Stimulated activated CD4-positive, alpha-beta T cell treated with anti-CD3 and anti-CD28 coated beads, Interleukin-1b, Interleukin-23, amount 100 ng/mL, for 4 hours (primary cell): ENCODE measurements around the gene RPRM.
"Not testable (repeated sequence)": the region's sequence is repeated elsewhere in the genome, so short reads cannot be mapped to it uniquely, and the experiment has no call there.

ENCODE experiments used
- DNase-seq, 2 donors: peaks; one replicate each; pipeline ENCODE4 v3.0.0-alpha.2; 2020; ENCODE audit warnings: low read depth in 2 of 2

RPRM gene

DNA sequence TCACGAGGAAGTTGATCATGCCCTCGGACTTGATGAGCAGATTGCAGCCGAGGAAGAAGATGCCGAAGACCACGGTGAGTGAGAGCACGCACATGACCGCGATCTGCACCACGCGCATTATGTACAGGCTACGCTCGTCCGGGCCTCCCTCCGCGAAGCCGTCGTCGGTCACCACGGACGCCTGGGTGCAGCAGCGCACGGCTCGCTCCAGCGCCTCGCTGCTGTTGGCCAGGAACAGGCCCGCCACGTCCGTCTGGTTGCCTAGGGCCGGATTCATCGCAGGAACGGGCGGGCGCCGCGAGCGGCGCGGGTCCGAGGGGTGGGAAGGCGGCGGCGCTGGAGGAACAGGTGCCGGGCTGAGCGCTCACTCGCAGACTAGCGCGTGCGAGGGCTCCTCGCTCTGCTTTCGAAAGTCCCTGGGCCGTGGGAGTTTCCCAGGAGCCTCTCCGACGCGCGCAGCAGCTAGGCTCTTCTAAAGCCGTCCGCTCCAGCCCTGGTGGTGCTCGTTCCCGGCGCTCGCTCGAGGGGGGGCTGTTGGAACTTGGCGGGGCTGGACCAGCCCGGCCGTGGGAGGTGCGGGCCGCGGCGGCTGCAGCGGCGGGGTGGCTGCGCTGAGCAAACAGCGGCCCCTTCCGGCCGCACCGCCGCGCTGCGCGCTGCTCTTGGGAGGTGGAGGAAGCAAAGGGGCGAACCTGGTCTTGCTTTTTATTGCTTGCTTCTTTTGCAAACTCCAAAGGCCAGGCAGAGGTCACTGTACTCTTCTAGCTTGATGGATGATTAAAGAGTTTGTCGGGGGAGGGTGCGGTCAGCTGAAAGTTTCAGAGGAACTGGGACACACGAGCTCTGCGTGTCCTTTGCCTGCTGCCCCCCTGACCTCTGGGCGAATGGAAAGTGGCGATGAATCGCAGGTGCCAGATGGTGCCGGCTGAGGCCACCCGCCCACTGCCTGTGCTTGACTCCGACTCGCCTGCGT lies at the start of gene RPRM:
RPRM (minus strand) TSS at position 474 of the 973 bp plus-strand sequence; CDS start at position 277, 197 bp downstream.
- peak; percentile 8 to 42 for DNase-seq

DNA sequence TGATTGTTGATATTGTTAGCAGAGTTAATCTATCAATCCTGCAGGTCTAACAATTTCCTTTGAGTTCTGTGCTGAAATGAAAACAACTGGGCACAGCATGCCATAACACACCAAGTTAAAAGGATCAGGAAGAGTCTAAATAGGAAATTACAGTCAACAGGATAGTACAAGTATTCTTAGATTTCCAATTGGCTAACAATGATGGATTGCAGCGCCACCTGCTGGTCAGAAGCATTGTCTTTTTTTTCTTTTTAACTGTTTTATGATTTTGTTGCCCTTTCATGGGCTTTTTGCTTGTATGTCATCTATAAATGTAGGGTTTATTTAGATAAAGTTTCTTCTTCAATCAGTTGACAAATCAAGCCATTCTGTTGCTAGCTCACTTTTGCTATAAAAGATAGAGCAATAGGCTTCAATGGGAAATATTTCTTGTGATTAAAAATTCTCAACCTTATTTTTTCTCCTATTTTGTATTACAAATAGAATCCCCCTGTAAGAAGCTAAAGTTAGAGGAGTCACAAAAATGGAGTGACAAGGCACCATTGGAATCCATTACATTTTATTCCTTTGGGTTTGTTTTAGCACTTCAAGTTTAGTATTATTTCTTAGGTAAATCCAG lies 40.8 kb upstream of the RPRM start:
- peak; percentile 23 to 41 for DNase-seq

DNA sequence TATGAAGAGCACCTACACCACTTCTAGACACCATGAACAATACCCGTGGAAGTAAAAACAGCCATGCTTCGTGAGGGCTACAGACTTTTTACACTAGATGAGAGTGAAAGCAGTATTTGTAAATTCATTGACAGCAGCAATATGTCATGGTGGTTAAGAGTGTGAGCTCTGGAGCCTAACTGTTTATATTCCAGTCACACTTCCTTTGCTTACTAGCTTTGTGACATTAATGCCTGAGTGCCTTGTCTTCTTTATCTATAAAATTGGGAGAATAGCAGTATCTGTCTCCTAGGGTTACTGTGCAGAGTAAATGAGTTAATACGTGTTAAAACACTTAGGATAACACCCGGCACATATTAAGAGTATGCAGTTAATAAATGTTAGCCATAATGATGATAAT lies 33.8 kb upstream of the RPRM start:
- no peak for DNase-seq

DNA sequence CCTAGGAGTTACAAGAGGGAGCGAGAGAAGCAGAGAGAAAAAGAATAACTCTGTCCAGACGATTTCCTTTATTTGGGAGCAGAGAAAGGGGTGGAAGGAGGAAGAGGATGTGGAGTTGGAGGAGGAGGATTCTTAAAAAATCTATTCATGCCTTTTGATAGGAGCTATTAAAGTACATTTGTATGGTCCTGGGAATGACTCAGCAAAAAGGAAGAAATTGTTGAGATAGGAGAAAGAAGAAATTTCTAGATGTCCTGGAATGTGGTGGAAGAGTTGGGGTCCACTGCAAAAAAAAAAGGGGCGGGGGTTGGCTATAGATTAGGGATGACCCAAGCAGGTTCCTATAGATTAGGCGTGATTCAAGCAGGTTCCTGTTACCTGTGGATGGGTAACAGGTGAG lies 32.4 kb upstream of the RPRM start:
- no peak for DNase-seq

DNA sequence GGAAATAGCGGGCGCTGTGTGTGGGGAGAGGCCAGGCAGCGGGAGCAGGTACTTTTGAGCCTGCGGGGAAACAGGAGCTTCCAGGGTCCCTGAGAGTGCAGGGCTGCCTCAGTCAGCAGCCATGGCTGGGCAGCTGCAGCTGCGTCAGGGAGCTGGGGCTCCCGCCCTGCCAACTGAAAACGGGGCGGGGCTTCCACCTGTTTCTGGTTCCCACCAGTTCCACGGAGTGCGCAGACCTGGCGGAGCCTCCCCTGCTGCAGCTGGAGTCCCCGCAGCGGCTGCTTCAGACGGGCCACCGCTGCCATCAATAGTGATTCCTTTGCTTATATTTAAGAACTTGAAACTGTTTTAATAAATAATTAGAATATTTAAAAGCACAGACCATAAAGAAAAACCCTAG lies 30.6 kb upstream of the RPRM start:
- DNase-seq: no peak

DNA sequence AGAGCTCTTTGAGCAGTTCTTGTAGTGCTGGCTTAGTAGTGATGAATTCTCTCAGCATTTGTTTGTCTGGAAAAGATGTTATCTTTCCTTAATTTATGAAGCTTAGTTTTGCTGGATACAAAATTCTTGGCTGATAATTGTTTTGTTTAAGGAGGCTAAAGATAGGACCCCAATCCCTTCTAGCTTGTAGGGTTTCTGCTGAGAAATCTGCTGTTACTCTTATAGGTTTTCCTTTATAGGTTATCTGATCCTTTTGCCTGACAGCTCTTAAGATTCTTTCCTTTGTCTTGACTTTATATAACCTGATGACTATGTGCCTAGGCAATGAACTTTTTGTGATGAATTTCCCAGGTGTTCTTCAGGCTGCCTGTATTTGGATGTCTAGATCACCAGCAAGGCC lies 27.9 kb upstream of the RPRM start:
- DNase-seq: not testable (repeated sequence)

DNA sequence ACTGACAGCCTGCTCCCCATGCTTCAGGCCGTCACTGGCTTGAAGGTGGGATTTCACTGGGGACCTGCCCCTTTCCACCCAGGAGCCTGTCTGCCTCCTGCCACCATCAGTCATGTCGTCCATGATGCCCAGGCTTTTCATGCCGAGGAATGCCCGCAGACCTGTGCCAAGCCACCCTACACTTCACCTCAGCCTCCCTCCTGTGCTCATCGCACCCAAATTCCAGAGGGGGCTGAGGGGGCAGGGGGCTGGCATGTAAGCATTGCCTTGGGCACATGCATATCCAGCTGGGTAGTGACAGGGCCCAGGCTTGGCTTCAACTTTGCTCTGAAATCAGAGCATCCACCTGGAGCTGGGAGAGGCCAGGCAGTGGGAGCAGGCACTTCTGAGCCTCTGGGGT lies 20.9 kb upstream of the RPRM start:
- DNase-seq: no peak

DNA sequence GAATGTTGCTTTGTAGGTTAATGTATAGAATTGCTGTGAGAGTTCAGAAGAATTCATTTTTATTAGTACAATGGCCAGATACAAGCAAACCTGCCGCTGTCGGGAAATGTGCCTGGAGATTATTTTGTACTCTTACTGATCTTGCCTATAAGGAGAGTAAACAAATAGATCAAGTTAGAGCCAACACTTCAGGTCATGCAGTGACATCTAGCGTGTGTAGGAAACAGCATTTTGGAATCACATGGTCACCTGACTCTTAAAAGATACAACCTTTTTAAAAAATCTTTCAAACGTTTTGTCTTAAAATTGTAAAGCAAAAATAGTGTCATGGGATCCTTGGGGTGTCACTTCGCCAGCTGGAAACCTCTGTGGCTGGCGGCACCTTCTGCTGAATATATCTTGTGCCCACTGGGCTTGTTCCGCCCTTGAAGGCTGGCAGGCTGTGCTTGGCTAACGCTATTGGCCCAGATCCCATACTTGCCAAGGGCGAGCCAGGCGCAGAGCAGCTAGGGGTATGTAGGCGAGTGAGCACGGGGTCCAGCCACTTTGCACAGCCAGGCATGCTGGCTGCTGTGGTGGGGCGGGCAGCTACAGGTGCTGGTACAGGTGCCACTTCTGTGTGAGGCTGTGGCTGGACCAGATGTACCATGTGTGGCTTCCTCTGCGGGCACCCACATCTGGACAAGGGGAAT lies 19.5 kb upstream of the RPRM start:
- DNase-seq: no peak

DNA sequence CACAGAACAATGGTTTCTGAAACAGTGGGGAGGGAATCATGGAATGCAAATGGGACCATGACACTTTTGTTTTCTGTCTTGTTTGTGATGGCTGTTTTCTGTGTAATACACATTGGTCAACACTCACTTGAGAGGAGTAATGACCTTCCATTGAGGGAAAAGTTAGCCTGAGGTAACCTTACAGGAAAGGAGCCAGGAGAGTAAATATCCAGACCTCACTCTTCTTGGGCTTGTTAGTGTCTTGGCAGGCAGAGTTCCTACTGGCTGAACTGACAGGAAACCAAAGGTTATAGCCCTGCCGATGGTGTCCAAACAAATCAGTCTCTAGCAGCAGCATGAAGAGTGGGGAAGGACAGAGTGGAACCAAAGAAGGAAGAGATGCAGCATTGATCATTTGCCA lies 17.2 kb upstream of the RPRM start:
- DNase-seq: no peak

DNA sequence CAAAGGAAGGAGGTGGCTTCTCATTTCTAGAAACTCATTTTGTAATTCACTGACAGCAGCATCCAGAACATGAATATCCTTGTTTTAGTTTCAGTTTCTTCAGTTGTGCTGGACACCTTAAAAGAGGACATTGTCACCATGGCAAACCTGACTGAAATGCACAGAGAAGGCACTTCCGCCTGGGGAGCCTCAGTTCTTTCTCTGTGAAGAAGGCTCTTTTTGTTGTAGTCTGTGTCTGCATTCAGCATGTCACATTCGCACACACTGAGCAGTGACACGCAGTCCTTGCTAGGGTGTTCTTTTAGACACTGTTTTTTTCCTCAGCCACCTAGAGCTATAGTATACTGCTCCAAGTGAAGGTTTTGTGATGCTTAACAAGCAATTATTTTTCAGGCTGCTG lies 9.5 kb upstream of the RPRM start:
- DNase-seq: no peak

DNA sequence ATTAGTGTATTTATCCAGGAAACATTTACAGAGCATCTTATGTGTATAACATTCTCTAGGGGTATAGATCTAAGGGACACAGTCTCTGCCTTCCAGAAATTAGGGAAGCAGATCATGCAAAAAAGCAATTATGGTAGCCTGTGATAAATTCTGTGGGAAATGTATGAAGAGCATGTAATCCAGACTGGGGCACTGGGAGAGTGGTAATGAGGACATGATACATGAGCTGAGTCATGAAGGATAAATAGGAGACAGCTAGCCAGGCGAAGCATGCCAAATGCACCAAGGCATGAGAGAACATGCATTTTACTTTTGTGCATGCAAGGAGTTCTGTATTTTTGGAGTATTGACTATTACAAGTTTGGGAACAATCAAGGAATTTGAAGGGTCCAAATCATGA lies 8.9 kb upstream of the RPRM start:
- DNase-seq: no peak

DNA sequence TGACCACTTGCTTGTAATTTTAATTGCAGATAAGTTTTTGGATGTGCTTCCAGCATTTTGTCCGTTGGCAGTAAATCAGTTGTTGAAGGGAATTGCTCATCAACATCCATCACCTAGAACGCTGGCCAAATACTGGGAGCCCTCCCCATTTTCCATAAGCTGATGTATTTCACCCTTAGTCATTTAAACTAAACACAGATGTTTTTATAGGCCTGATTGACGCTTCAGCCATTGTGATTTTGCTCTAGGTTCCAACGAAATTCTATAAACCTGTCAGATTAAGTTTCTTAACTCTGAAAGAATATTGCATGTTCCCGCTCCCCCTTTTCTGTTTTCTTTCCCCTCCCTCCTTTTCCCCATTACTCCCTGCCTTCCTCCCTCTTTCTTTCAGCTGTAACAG lies 1.0 kb upstream of the RPRM start:
- DNase-seq: no peak

DNA sequence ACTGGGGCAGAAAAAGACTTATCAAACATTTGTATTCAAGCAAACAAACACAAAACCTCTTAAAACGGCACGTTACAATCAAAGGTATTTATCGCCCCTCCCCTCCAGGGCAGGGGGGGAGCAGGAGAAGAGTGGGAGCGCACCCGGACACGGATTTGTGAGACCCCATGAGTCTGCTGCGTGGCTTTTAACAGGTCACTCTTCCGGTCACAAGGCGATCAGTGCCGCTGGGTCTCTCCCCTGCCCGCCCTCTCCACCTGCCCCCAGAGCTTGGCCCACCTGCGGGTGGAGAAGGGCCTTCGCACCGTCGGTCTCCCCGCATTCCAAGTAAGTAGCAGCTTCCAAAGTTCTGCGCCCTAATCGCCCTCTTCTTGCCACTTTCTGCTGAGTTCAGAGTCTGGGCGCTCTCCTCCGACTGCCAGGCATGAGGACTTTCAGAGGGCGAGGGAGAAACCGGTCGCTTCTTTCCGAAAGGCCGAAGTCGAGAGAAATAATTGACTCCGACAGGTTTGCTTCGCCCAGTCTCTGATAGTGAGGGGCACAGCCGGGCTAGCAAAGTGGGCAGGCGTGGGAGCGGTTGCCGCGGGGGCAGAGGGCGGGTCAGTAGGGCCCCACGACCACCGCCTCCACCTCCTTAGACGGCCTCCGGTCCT lies 800 bp downstream of the RPRM start:
- no peak for DNase-seq

DNA sequence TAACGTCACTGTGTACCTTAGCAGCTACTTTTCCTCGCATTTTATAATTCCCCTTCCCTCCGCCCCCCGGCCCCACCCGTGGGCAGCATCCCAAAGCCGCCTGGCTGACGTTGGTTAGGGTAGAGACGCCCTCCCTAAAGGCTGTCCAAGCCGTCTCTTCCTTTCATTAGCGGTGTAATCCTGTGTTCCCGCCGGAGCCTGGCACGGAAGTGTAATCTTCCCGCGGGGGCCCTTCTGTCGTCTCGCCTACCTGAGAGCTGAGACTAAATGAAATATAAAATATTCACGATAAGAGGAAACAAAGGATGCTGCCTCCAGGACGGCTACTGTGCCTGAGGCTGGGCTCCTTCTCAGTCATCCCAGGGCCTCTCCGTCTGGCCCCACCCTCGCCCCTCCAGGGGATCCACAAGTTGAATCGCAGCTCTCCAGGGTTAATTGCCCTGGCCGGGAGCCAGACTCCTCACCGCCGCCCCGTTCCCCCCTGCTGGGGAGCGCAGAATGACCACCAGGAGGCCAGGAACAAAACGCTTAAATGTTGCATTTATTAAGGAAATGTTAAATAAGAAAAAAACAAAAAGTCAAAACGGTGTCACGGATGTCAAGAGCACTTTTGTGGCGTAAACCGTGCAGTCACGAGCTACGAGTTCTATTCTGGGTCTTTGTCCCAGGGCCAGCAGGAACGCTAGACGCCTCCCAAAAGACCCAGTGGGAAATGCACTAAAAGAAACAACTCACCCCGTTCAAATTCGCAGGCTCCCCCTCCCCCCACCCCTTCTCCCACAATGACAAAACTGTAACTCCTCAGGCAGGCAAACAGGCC lies 1.5 kb downstream of the RPRM start:
- DNase-seq: no peak

DNA sequence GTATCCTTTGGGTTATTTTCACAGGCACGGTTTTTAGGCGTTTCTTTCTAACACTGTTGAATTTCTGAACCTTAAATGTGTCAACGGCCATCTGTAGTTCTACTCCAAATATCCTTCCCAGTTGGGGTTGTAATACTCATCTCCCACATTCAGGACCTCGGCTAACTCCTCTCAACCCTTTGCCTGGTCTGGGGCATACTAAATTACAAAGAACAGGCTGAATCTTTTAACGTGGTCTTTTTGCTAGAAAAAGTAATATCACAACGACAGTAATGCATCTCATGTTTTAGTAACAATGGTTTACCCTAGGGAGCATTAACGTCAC lies 2.1 kb downstream of the RPRM start:
- DNase-seq: no peak

DNA sequence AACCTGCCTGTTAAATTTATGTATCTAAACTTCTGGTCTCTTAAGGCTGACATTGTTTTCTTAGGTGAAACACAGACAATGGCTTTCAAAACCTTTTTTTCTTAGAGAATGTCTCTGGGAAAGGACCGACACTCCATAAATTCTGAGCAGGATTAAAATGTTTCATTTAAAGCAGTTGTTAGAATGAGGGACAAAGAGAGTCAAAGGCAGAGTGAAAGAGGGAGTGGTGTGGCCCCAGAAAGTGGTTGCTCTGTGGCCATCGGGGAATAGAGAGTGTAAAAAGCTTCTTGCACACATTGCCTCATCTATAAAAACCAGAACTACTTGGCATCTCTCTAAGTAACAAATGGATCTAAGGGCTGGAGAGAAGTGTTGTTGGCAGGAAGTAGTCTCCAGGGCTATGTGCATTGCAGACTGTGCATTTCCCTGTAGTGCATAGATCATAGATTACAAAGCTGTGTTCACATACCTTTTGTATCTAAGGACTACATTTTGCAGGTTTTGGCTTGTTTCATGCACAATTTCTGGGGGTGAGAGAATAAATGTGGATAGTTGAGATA lies 3.6 kb downstream of the RPRM start:
- DNase-seq: no peak

DNA sequence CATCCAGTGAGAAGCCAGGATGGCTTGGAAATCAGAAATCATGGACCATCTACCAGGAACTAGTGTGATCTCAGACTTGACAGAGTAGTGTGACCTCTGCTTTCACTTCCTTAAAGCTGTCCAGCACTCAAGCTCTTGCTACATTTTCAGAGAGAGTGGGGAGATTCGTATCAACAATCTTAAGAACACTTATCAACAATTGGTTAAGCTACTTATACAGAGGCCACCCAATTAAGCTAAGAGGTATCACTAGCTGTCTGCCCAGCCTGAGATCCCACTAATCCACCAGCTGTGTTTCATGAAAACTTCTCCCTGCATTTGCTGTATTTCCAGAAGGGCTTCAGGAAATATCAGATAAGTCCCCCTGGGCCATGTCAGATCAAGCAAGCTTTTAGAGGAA lies 4.2 kb downstream of the RPRM start:
- no peak for DNase-seq

DNA sequence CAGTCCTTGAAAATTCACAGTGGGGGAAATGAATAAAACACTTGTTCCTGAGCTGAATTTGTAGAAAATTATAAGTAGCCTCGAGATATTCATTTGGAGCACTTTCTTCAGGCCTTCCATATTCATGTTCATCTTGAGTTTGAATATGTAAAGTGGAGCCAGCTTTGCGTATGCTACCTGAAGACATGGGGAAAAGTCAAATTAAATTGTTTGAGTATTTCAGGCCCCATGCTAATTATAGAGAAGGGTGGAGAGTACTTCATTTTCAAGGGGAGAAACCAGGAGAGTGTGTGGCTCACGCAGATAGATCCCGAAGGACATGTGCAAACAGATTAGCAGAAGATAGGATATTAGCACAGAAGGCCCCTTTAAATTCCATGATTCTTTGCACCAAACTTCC lies 7.7 kb downstream of the RPRM start:
- DNase-seq: no peak

DNA sequence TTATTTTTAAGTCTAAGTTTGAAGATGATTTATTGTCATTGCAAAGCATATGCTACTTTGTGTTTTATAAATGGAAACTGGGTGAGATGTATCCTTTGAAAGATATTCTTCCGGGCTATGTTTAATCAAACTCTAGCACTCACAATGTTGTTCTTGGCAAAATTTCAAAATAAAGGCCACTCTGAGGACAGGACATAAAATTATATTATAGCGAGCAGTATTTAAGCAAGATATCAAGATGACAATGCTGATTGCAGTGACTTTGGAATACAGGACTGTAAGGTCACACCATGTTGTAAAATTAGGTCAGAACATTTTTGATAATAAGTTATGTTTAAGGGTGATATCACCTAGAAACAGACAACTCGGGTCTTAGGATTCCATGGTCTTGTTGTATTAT lies 14.2 kb downstream of the RPRM start:
- DNase-seq: no peak

DNA sequence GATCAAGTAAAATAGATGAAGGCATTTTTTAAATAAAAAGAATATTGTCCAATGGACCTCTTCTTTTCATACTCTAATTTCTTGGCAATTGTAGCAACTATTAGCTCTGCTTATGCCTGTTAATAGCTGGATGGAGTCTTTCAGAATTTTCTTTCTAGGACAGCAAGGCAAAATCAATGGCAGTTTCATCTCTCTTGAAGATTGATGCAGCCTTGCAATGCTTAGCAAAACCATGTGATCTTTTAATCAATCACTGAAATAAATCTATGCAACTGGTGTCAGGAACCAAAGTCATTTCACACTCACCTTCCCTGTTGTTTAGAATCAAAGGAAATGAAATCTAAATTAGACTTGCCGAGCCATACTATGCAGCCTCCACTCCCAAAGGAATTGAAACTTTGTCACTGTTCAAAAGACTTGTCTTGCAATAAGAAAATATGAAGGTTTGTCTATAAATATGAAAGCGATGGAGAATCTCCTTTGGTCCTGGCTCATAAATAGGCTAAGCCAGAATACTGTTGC lies 16.2 kb downstream of the RPRM start:
- no peak for DNase-seq

DNA sequence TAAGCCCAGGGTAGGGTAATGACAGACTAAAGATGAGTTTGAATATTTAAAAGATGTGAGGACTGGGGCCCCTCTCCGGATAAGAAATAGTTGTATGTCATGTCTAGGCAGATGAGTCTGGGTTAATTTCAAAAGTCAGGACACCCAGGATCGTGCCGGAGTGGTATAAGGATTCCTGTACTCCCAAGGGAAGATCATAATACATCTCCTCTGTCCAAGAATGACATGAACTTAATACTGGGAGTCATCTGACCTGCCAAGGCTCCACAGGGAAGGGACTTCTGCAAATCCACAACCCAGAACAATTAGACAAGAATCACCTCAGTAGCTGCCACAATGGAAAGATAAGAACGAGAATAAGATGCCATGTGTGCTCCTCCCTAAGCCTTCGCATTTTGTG lies 17.1 kb downstream of the RPRM start:
- DNase-seq: no peak
